Inflammatory macrophage (primary cell): ENCODE results near the gene PARP12.

Source experiments
- DNase-seq, 2 donors: peaks; one replicate each; pipeline ENCODE4 v3.0.0-alpha.2; 2020 to 2022

The PARP12 gene

DNA sequence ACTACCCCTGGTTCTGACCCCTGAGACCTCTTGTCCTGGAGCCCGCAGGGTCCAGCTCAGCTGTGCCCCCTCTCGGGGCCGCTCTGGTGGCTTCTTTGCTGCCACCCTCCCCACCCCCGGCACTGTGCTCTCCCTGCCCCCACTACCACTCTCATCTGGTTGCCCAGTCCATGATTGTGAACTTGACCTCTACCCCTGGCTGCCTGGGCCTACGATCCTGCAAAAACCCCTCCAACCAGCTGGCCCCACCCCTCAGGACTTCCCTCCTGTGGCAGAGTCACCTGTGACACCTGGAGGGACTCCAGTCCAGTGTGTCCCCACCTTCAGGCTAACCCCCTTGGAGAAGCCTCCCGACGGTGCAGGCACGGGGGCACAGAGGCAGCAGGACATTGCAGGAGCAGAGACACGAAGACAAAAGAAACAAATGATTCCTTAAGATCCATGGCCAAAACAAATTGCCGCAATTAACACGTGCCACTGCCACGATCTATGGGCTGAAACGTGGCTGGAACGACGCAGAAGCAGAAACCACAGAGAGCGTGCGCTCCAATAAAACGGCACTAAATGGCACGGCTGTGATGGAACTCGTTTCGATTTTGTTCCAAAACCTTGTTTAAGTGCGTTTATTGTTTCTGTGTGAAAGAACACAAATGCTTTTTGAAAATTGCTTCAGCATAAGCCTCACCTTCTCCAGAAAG is 72.0 kb downstream of the PARP12 start:
- DNase-seq: no peak

- no peak for DNase-seq
Measured at GRCh38 chr7:139990142-139990535, 72.6 kb downstream of the PARP12 start.

DNA sequence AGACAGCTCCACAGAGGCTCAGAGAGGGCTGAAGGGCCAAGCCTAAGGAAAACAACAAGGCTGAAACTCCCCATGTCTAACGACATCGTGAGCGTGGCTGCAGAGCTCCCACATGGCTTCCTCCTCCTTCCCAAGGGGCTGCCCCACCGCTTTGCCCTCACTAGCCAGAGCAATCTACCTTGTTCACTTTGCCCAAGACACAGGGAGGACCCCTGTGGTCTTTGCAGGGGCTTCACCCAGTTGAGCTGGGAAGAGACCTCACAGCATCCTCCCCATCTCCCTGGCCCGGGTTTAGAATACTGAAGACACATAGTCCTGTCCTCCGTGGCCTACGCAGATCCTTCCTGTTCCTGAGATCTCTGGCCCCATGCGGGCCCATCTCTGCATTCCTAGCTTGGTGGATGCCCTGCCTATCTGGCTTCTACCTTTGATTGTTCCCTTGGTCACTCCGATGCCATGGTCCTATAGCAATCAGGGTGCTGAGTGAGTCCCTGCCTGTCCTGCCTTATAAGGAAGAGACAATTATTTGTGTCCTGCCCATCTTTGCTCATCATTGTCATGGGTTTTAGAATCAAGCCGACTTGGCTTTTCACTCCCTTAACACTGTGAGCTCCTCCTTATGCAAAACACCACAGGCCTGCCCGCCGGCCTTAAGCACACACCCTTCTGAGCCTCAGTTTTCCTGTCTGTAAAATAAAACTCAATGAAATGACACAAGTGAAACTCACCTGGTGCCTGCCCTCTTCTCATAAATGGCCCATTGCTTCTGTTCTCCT is 73.2 kb downstream of the PARP12 start:
- no peak for DNase-seq

- no peak for DNase-seq
Measured at GRCh38 chr7:139987691-139988516, 74.8 kb downstream of the PARP12 start.

GRCh38 chr7:139985811-139986210 is 76.9 kb downstream of the PARP12 start:
- no peak for DNase-seq

DNA sequence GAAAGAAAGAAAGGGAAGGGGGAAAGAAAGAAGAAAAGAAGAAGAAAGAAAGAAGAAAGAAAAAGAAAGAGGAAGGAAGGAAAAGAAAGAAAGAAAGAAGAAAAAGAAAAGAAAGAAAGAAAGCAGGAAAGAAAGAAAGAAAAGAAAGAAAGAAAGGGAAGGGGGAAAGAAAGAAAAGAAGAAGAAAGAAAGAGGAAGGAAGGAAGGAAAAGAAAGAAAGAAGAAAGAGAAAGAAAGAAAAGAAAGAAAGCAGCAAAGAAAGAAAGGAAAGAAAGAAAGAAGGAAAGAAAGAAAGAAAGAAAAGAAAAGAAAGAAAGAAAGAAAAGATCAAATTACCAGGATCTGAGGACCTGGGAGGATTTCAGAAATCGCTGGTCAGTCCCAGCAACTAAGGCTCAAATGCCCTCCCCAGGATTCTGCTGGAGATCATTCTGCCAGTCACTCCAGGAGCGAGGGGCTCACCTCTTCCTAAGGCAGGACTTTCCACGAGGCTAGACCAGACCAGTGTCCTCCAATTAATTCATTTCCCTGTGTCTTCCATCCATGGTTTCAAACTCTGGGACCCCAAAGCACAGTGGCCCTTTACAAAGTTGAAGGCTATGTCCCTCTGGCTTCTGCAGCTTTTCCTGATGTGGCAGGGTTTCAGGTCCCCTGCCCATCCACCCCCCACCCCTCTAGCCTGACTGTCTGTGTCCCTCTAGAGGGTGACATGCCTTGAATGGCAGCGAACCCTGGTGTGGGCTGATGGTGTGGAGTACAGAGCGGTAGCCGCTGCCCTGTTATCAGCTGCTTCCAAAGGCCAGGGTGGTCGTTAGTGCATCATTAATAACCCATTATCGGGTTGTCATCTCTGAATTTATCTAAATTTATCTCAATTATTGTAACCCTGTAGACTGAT is 77.9 kb downstream of the PARP12 start:
- no peak for DNase-seq

DNA sequence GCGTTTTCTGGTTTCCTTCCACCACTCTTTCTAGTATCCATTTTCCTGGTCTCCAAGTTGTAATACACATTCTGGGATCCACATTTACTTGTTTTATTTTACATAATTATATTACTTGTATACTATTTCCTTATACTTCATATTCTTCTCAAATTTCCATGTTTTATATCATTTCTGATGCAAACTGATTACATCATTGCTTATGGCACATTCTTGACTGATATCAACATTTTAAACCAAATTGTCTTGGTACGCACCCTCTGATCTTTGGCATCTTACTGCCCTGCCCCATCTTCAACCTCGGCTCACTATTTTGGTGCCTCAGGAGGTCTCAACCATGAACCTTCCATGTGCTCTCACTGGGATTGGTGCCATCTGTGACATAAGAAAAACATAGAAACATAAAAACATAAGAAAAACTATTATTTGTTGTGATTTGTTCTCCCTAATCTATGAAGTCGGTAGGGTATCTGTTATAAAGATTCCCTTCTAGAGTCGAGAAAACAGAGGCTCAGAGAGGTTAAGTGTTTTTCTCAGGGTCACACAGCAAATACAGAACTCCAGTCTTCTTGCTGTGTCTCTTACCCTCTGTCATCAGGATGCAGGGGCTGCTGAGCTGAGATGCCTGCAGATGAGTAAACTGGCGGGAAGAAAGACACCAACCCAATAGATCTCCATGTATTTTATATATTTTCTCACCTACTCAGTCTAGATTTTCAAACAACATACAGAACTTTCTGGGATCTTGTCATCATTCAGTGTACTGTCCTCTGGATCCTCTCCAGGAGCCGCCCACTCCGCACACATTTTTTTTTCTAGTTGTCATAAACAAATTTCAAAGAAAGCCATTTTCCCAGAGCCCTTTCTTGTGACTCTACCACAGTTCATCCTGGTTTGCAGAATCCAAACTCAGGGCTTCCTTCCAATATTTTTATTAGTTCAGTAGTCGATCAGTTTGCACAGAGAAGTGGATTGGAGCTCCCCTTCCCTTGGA is 79.5 kb downstream of the PARP12 start:
- no peak for DNase-seq

DNA sequence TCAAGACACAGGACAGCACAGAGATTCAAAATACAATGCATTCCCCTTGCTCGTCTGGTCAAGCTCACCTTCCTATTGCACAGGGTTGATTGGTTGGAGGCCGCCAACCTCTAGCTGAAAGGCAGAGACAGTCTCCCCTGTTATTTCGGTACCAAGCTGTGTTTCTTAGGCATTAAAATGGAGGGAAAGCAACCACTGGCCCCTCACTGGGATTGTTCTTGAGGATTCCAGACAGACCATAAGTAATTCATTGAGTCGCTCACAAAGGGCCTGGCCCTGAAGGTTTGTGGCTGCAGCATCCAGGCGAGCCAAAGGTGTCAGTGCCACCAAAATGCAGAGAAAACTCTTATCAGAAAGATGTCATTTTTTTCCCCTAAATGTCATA is 81.2 kb downstream of the PARP12 start:
- DNase-seq: no peak

- DNase-seq: peak; percentile 39 to 44
Measured at GRCh38 chr7:139976838-139977656, 85.7 kb downstream of the PARP12 start.

GRCh38 chr7:139976055-139976837 is 86.5 kb downstream of the PARP12 start:
- DNase-seq: no peak

DNA sequence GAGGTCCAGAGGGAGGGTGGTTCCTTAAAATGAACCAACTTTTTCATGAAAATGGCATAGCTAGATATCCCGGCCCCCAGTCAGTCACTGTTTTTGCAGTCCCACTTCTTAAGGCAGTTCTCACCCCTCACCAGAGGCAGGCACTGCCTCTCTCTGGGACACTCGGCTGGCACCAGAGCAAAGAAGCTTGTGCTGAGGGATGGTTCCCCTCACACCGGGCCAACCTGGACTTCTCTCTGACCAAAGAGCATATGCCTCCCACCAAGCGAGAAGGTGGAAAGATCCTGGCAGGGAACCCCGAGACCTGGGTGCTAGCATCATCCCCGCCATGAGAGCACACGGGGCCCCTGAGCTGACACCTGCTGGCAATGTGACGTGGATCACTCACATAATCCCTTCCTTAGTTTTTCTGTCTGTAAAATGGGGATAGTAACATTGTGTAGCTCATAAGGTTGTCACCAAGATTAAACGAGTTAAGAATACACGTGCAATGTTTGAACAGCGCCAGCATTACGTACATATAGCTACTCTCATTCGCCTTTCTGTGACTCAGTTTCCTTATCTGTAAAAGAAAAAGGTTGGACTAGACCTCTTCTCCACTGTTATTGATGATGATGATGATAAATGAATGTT is 88.5 kb downstream of the PARP12 start:
- DNase-seq: no peak
